Dedifferentiated amniotic fluid mesenchymal stem cell (primary cell): ENCODE measurements around the gene BICRAL.
"Not testable (repeated sequence)": the region's sequence is repeated elsewhere in the genome, so short reads cannot be mapped to it uniquely, and the experiment has no call there.

Source experiments
- DNase-seq: peaks from one replicate; pipeline ENCODE4 v3.0.0-alpha.2; 2016; ENCODE audit errors: extremely low spot score

BICRAL gene

DNA sequence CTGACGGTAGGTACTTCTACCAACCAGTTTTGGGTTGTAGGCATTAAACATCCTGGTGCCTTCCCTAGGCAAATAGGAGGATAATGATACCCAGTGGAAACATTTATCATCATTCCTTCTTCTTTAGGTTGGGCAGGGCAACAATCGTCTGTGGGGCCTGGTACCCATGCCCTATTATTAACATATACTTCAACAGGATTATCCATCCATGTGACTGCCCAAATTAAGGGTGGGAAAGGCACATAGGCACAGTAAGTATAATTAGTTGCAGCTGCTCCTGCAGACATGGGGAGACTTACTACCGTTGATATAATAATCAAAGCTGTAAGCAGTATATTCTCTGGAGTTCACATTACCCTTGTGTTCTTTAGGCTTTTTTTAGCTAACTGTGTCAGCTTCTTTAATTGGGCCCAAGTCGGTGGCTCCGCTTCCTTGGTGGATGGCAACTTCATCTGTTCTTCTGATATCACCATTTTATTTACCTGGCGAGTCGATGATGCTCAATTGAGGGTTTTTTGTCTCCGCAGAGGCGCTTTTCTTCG is 114.4 kb downstream of the BICRAL start:
- DNase-seq: no peak

GRCh38 chr6:42898891-42899361 is 117.1 kb downstream of the BICRAL start:
- DNase-seq: peak; percentile 70

- DNase-seq: no peak
Observed at GRCh38 chr6:42899871-42900270, 118.0 kb downstream of the BICRAL start.

DNA sequence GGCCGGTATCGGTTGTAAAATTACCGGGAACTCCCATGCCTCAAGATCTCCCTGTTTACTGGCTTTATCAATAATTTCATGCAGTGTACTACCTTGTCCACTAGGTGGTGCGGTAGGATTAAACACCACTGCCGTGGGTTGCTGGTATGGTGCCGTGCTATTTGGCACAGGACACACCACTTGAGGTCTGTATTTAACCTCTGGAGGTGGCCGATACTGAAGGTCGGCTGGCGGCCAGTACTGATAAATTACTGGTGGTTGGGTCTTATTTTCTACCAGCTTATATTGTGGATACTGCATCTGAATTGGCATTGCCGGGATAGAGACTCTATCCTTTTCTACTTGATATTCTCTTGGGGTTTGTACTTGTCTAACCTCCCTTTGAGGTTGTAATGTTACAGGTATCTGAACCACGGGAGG is 119.7 kb downstream of the BICRAL start:
- DNase-seq: peak; percentile 83

GRCh38 chr6:42902429-42903263 is 120.8 kb downstream of the BICRAL start:
- not testable (repeated sequence) for DNase-seq

DNA sequence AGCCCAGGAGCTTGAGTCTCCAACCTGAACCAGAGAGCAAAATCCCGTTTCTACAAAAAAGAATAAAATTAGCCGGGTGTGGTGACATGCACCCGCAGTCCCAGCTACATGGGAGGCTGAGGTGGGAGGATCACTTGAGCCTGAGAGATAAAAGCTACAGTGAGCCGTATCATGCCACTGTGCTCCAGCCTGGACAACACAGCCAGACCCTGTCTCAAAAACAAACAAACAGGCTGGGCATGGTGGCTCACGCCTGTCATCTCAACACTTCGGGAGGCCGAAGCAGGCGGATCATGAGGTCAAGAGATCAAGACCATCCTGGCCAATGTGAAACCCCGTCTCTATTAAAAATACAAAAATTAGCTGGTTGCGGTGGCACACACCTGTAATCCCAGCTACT is 122.6 kb downstream of the BICRAL start:
- no peak for DNase-seq

DNA sequence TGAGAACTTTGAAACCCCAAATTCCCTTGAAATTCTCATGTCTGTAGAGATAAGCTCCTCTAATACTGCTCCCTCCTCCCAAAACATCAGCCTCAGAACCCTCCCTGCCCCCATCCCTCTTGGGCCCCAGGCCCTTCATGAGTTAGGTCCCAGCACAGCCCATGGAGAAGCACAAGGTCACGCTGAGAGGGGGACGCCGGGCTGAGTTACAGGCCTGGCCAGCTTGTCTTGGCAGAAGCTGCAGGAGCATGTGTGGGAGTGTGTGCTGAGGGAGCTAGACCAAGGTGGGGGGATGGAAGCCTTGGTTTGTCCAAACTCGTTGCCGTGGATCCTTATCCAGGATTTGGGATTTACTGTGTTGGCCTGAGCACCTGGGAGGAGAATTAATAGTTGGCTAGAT is 125.5 kb downstream of the BICRAL start:
- DNase-seq: no peak

- no peak for DNase-seq
Observed at GRCh38 chr6:42909835-42910234, 128.0 kb downstream of the BICRAL start.

- no peak for DNase-seq
Observed at GRCh38 chr6:42911171-42912021, 129.5 kb downstream of the BICRAL start.

GRCh38 chr6:42914546-42914945 is 132.7 kb downstream of the BICRAL start:
- no peak for DNase-seq

GRCh38 chr6:42915732-42916131 is 133.9 kb downstream of the BICRAL start, which contains the start of gene PTCRA:
Gene PTCRA, plus strand, starts transcription at chr6:42916053. Its CDS starts 17 bp downstream, at chr6:42916070.
- no peak for DNase-seq

DNA sequence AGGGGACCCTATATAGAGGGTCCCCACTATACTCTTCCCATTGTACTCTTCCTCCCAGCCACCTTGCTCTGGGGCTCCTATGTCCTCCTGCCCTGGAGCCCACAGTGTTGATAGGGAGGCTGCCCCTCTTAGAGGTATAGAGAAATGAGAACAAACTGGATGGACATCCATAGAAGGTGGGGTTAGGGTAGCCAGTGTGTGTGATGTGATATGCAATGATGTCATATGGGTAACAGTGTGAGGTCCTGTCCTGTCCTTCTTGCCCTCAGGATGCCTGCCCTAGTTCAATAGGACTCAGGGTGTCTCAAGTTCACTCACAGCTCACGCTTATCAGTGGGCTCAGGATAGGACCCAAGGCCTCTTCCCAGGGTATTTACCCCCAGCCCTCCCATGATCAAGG is 134.4 kb downstream of the BICRAL start:
- no peak for DNase-seq
